Smooth muscle cell of trachea (primary cell): ENCODE measurements around the gene DYNC1LI2. TPM values are rescaled to one million over a fixed set of nuclear protein-coding genes. Genes with fewer than 3 reads are reported as not detected.

Experiments used
- total RNA-seq: library from RNA; depleted of rRNA; stranded (reverse); fragments of >200 nt; gene quantifications from 2 replicates; pipeline ENCODE4 v1.2.1, GENCODE V29; 2014

The DYNC1LI2 gene
- 179 and 194 TPM in 2 replicates for total RNA-seq

DNA sequence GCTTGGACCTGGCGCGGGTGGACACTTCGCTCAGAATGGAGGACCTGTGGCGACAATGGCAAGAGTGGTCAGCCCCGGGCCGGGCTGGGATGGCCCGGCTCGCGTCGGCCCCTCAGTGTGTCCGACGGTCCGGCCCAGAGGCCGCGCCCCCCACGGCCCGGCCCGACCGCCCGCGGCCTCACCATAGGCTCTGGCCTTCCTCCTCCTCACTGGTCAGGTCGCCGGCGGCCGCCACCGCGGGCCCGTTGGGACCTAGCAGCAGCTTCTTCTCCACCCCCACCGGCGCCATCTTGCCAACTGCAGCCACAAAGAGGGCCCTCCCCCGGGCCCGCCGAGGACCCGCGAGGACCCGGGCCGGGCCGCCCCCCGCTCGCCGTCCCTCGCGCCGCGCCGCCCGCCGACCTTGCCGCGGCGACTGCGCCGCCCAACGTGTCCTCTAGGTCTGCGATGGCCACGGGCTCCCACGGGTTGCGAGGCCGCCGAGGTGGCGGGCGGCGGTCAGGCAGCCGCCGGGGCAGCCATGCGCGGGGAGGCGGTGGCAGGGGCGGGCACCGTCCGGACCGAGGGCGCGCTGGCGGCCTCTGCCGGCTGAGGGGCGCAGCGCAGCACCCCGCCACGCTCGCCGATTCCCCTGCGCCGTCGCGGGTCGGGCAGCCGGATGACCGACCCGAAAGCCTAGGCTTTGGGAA lies at the start of gene DYNC1LI2:
Gene DYNC1LI2 (minus strand): TSS at position 307 of the 689 bp plus-strand sequence. CDS start 18 bp downstream, at position 289.

GRCh38 chr16:66696669-66697630 lies 54.5 kb downstream of the DYNC1LI2 start, which contains the start of gene CMTM4:
TSS of gene CMTM4 (minus strand) at chr16:66696743. CDS start at chr16:66696525, 218 bp downstream.

Other genes starting within 250 kb of the DYNC1LI2 start
- gene TK2, start 201.5 kb downstream of the DYNC1LI2 start, total RNA-seq: 54.0 and 69.5 TPM in 2 replicates
- 27.6 and 56.9 TPM in 2 replicates for gene CKLF, start 199.0 kb downstream of the DYNC1LI2 start, total RNA-seq
- 0.44 and 2.0 TPM in 2 replicates for gene CMTM1, start 185.2 kb downstream of the DYNC1LI2 start, total RNA-seq
- gene CMTM2, start 172.1 kb downstream of the DYNC1LI2 start, total RNA-seq: not detected in 2 replicates
- gene CMTM3, start 146.9 kb downstream of the DYNC1LI2 start, total RNA-seq: 7.1 and 12.2 TPM in 2 replicates
- gene CMTM4, start 54.9 kb downstream of the DYNC1LI2 start, total RNA-seq: 7.7 and 8.9 TPM in 2 replicates
- not detected in 2 replicates for gene TERB1, start 50.0 kb upstream of the DYNC1LI2 start, total RNA-seq
- 53.1 and 78.5 TPM in 2 replicates for gene NAE1, start 79.4 kb upstream of the DYNC1LI2 start, total RNA-seq
- not detected in 2 replicates for gene CA7, start 92.8 kb upstream of the DYNC1LI2 start, total RNA-seq
- gene PDP2, start 128.9 kb upstream of the DYNC1LI2 start, total RNA-seq: 6.1 and 14.5 TPM in 2 replicates
- gene CDH16, start 167.3 kb upstream of the DYNC1LI2 start, total RNA-seq: under 0.01 and 0.17 TPM in 2 replicates
- 1.7 and 26.5 TPM in 2 replicates for gene RRAD, start 173.9 kb upstream of the DYNC1LI2 start, total RNA-seq
- gene CIAO2B, start 182.8 kb upstream of the DYNC1LI2 start, total RNA-seq: 127 and 153 TPM in 2 replicates
- gene CES2, start 183.9 kb upstream of the DYNC1LI2 start, total RNA-seq: 26.3 and 56.6 TPM in 2 replicates
- gene CES3, start 209.7 kb upstream of the DYNC1LI2 start, total RNA-seq: 0.66 and 1.9 TPM in 2 replicates
- 1.6 and 6.5 TPM in 2 replicates for gene CES4A, start 237.0 kb upstream of the DYNC1LI2 start, total RNA-seq